Neuronal stem cell (in vitro differentiated cells): ENCODE measurements around the gene ZNRF4.

Source experiments
- DNase-seq: peaks from one replicate; pipeline ENCODE4 v3.0.0-alpha.2; 2013; ENCODE audit warnings: low spot score
- H2AFZ ChIP-seq: one replicate; pipeline ENCODE4 v1.6.1; 2013; ENCODE audit warnings: mild to moderate bottlenecking, low read length, inconsistent platforms
- H2AK5ac ChIP-seq: 2 replicates; pipeline ENCODE4 v1.6.1; 2013; ENCODE audit warnings: low read depth, mild to moderate bottlenecking, inconsistent platforms, low read length, moderate library complexity, mixed read lengths
- H2BK120ac ChIP-seq: 2 replicates; pipeline ENCODE4 v1.6.1; 2013; ENCODE audit warnings: low read depth, mild to moderate bottlenecking, inconsistent platforms, low read length, moderate library complexity, mixed read lengths
- H2BK12ac ChIP-seq: one replicate; pipeline ENCODE4 v1.6.1; 2013; ENCODE audit warnings: low read length, inconsistent platforms
- H2BK15ac ChIP-seq: 2 replicates; pipeline ENCODE4 v1.6.1; 2013; ENCODE audit warnings: mild to moderate bottlenecking, low read length, inconsistent platforms, mixed read lengths
- H2BK5ac ChIP-seq: one replicate; pipeline ENCODE4 v1.6.1; 2013; ENCODE audit warnings: inconsistent platforms, mild to moderate bottlenecking, low read length, moderate library complexity
- H3K14ac ChIP-seq: one replicate; pipeline ENCODE4 v1.6.1; 2013; ENCODE audit warnings: low read length, inconsistent platforms
- H3K18ac ChIP-seq: 2 replicates; pipeline ENCODE4 v1.6.1; 2013; ENCODE audit warnings: low read length, inconsistent platforms
- H3K23ac ChIP-seq: 2 replicates; pipeline ENCODE4 v1.6.1; 2013; ENCODE audit warnings: low read depth, mild to moderate bottlenecking, mixed read lengths, low read length, inconsistent platforms; ENCODE audit not compliant: poor library complexity
- H3K27ac ChIP-seq: replicated peaks from 3 replicates; pipeline ENCODE4 v1.5.1; 2013; ENCODE audit warnings: low read length, inconsistent platforms
- H3K27me3 ChIP-seq, 3 experiments: 2 replicates each; pipeline ENCODE4 v1.6.1; 2013; ENCODE audit warnings: low read length in 3 of 3, mild to moderate bottlenecking in 2 of 3, inconsistent platforms in 1 of 3, low read depth in 1 of 3, mixed read lengths in 1 of 3, moderate library complexity in 1 of 3; ENCODE audit not compliant: control insufficient read depth in 3 of 3, insufficient read depth in 3 of 3
- H3K36me3 ChIP-seq, 2 donors: replicated peaks in 1 of 2; 2 replicates each; pipeline ENCODE4 v1.6.1; 2013; ENCODE audit warnings: low read length in 2 of 2; ENCODE audit not compliant: control insufficient read depth in 2 of 2, insufficient read depth in 2 of 2
- H3K4ac ChIP-seq: 2 replicates; pipeline ENCODE4 v1.6.1; 2013; ENCODE audit warnings: inconsistent platforms, mild to moderate bottlenecking, low read length, moderate library complexity
- H3K4me1 ChIP-seq, 2 donors: 1 replicate in 1 of 2; 2 replicates in 1 of 2; pipeline ENCODE4 v1.6.1; 2013; ENCODE audit warnings: low read length in 2 of 2, low read depth in 1 of 2; ENCODE audit not compliant: control insufficient read depth in 2 of 2, insufficient read depth in 1 of 2
- H3K4me2 ChIP-seq: one replicate; pipeline ENCODE4 v1.6.1; 2013; ENCODE audit warnings: mild to moderate bottlenecking, low read length, inconsistent platforms; ENCODE audit not compliant: insufficient read depth, poor library complexity, severe bottlenecking
- H3K4me3 ChIP-seq, 2 donors: 2 replicates each; pipeline ENCODE4 v1.5.1; 2013; ENCODE audit warnings: low read length in 2 of 2, mild to moderate bottlenecking in 2 of 2, inconsistent platforms in 1 of 2, moderate library complexity in 1 of 2
- H3K79me1 ChIP-seq: one replicate; pipeline ENCODE4 v1.6.1; 2013; ENCODE audit warnings: low read depth, mild to moderate bottlenecking, inconsistent platforms, low read length, moderate library complexity
- H3K9ac ChIP-seq: one replicate; pipeline ENCODE4 v1.6.1; 2013; ENCODE audit warnings: mild to moderate bottlenecking, low read depth, low read length, inconsistent platforms; ENCODE audit not compliant: poor library complexity
- H3K9me3 ChIP-seq, 2 donors: replicated peaks in 1 of 2; 2 replicates each; pipeline versions ENCODE3 to v1.6.1; 2013; ENCODE audit warnings: low read length in 2 of 2, mild to moderate bottlenecking in 2 of 2, inconsistent platforms in 1 of 2, low read depth in 1 of 2, mixed read lengths in 1 of 2, moderate library complexity in 1 of 2; ENCODE audit not compliant: control insufficient read depth in 2 of 2, insufficient read depth in 1 of 2
- H4K8ac ChIP-seq: one replicate; pipeline ENCODE4 v1.6.1; 2013; ENCODE audit warnings: low read depth, mild to moderate bottlenecking, inconsistent platforms, low read length, moderate library complexity
- H4K91ac ChIP-seq: one replicate; pipeline ENCODE4 v1.6.1; 2013; ENCODE audit warnings: low read length, low read depth, mild to moderate bottlenecking, inconsistent platforms; ENCODE audit not compliant: poor library complexity
- WGBS, 2 donors: extraction: QIAGEN DNeasy Blood & Tissue Kit; methylation state at CpG; one replicate each; pipeline ENCODE4 v1.1.7; 2013; ENCODE audit warnings: missing lambda C conversion rate in 2 of 2, mixed read lengths in 1 of 2; ENCODE audit not compliant: insufficient read length in 2 of 2, insufficient replicate concordance in 1 of 2; ENCODE audit errors: extremely low coverage in 2 of 2; 5-methylcytosine and 5-hydroxymethylcytosine counted together

The ZNRF4 gene

DNA sequence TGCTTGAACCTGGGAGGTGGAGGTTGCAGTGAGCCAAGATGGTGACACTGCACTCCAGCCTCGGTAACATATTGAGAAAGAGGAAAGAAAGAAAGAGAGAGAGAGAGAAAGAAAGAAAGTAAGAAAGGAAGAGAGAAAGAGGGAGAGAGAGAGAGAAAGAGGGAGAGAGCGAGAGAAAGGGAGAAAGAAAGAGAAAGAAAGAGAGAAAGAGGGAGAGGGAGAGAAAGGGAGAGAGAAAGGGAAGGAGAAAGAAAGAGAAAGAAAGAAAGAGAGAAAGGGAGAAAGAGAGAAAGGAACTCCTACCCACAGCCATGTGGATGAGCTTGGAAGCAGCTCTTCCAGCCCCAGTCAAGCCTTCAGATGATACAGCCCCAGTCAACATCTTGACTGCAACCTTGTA, 46.7 kb downstream of the ZNRF4 start:
- no peak overlapping the region for H3K14ac ChIP-seq
- H3K79me1 ChIP-seq, result no peaks in the 10 kb centered on the region
- H3K27me3 ChIP-seq, result no peaks in the 10 kb centered on the region
- H3K18ac ChIP-seq, result no peak overlapping the region
- H2AFZ ChIP-seq, result no peak overlapping the region
- H3K23ac ChIP-seq, result no peak overlapping the region
- H2AK5ac ChIP-seq, result no peak overlapping the region
- H2BK5ac ChIP-seq, result no peak overlapping the region
- H3K4me3 ChIP-seq, result no peak overlapping the region
- H4K8ac ChIP-seq, result no peak overlapping the region
- no peak overlapping the region for H2BK120ac ChIP-seq
- H4K91ac ChIP-seq, result no peak overlapping the region
- H2BK12ac ChIP-seq, result no peak overlapping the region
- no peak overlapping the region for H3K4me2 ChIP-seq
- H2BK15ac ChIP-seq, result peak overlapping the region; percentile 30
- no peak overlapping the region for H3K9ac ChIP-seq
- H3K9me3 ChIP-seq, result peaks cover 8 to 26% of the 10 kb centered on the region in 2 donors
- no peaks in the 10 kb centered on the region for H3K36me3 ChIP-seq
- WGBS, 2 donors, result no CpG with 5 or more reads among the region's 2 CpGs
- H3K4me1 ChIP-seq, result peaks cover 6 to 12% of the 10 kb centered on the region in 2 donors
- H3K4ac ChIP-seq, result no peak overlapping the region
- no peak overlapping the region for H3K27ac ChIP-seq
- DNase-seq, result no peak

DNA sequence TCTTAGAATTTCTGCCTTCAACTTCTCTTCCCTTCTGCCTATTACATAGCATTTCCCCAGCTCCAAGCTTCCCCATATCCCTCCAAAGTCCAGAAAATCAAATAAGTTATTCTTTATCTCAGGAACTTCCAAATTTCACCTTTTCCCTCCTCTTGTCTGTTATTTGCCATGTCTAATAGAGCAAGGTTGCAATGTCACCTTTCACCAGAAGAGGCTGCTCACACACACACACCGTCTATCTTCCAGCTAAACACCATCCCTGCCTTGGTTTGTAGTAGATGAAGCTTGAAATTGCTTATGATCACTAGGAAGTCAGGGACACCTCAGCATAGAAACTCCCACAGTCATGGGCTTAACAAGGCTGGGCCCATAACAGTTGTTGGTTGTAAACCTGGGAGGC, 48.4 kb downstream of the ZNRF4 start:
- no peak overlapping the region for H2BK15ac ChIP-seq
- H3K4me3 ChIP-seq, result no peak overlapping the region
- no peaks in the 10 kb centered on the region for H3K36me3 ChIP-seq
- H3K9me3 ChIP-seq, result peaks cover 8 to 26% of the 10 kb centered on the region in 2 donors
- no peak overlapping the region for H3K4me2 ChIP-seq
- H2BK120ac ChIP-seq, result no peak overlapping the region
- no peak overlapping the region for H2AK5ac ChIP-seq
- H4K8ac ChIP-seq, result no peak overlapping the region
- no peak overlapping the region for H3K14ac ChIP-seq
- H3K9ac ChIP-seq, result no peak overlapping the region
- no peaks in the 10 kb centered on the region for H3K27me3 ChIP-seq
- H3K23ac ChIP-seq, result no peak overlapping the region
- no peak overlapping the region for H4K91ac ChIP-seq
- no peak overlapping the region for H2BK5ac ChIP-seq
- no peak overlapping the region for H3K4ac ChIP-seq
- no peaks in the 10 kb centered on the region for H3K79me1 ChIP-seq
- H2BK12ac ChIP-seq, result no peak overlapping the region
- H3K4me1 ChIP-seq, result peaks cover 2 to 4% of the 10 kb centered on the region in 2 donors
- no peak overlapping the region for H3K18ac ChIP-seq
- no peak overlapping the region for H2AFZ ChIP-seq
- DNase-seq, result no peak
- no CpG with 5 or more reads among the region's 1 CpG for WGBS, 2 donors
- no peak overlapping the region for H3K27ac ChIP-seq

DNA sequence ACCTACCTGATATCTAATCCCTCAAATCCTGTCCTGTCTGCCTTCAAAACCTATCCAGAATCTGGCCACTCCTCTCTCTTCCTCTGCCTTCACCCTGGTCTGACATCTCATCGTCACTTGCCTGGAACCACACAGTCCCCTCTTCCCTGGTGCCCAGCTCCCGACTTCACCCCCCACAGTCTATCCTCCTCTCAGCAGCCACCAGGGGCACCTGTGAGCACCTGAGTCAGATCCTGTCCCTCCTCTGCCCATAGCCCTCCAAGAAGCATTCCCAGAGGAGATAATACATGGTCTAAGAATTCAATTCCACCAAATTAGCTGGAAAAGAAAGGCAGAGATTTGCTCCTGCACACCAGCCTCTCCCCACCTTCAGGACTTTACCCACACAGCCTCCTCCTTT, 48.9 kb downstream of the ZNRF4 start:
- Histone ChIP-seq H3K4me1 (peaks cover 0 to 2% of the 10 kb centered on the region in 2 donors), H3K27ac (no peak overlapping the region), H4K91ac (no peak overlapping the region), H3K9ac (no peak overlapping the region), H3K23ac (no peak overlapping the region), H3K4me3 (no peak overlapping the region), H3K14ac (no peak overlapping the region), H2BK120ac (no peak overlapping the region), H2BK5ac (no peak overlapping the region), H3K27me3 (no peaks in the 10 kb centered on the region), H2BK15ac (no peak overlapping the region), H3K4ac (no peak overlapping the region), H4K8ac (no peak overlapping the region), H3K79me1 (no peaks in the 10 kb centered on the region), H3K4me2 (no peak overlapping the region), H2AK5ac (no peak overlapping the region), H2AFZ (no peak overlapping the region), H2BK12ac (no peak overlapping the region), H3K36me3 (no peaks in the 10 kb centered on the region), H3K9me3 (peaks cover 8 to 26% of the 10 kb centered on the region in 2 donors), H3K18ac (no peak overlapping the region)
- DNase-seq, result no peak
- no CpG with 5 or more reads among the region's 2 CpGs for WGBS, 2 donors
